OCI-LY7 (cell line): ENCODE results near the gene ANKRD2.

ENCODE experiments used
- CTCF ChIP-seq: fragments of 200-600 bp; sonication (generic); conservative IDR thresholded peaks from 2 replicates; pipeline ENCODE4 v1.5.1; 2014; ENCODE audit warnings: mild to moderate bottlenecking, antibody characterized with exemption, low read length, moderate library complexity, mixed read lengths
- EZH2phosphoT487 ChIP-seq: fragments of 200-600 bp; sonication (generic); IDR thresholded peaks from 2 replicates; pipeline ENCODE4 v1.6.1; 2018; ENCODE audit warnings: low read depth, borderline replicate concordance, mild to moderate bottlenecking, mixed run types, antibody characterized with exemption, low read length, moderate library complexity, mixed read lengths

DNA sequence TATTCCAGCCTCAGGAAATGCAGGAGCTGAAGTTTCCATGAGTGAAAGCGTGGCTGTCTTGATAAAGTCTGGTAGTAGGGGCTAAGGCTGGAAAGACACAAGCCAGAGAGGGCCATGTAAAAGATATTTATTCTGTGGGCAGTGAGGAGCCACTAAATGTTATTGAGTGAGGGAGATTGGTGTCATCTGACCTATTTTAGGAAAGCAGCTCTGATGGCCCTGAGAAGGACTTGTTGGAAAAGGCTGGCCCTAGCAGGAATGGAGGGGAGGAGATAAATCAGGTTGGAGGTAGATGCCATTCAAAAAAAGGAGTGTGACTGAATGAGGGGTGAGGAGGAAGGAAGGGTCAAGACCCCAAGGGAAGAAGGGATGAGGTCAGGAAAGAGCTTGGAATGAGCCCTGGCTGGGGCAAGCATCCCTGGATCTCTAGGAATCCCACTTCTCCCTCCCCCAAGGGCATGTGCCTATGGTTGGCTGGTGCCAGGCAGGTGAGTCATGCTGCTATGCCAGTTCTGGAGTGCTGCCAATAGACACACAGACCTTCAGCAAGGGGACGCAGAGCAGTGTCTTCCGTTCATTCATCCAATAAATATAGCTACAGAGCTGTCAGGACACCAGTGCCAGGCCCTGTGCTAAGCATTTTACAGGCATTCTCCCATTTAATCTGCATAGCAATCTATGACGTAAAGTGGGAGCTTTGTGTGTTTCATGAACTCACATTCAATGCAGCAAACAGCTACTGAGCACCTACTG, 2.0 kb downstream of the ANKRD2 start:
- TF ChIP-seq EZH2phosphoT487 = no peak
- no peak for TF ChIP-seq CTCF
